Fibroblast of mammary gland (primary cell): ENCODE results near the gene NOVA2.

Experiments used
- DNase-seq: peaks from one replicate; pipeline ENCODE4 v3.0.0-alpha.2; 2010; ENCODE audit warnings: low read depth
- H3K4me3 ChIP-seq: 2 replicates; pipeline ENCODE4 v1.5.1; 2011; ENCODE audit warnings: low read depth, mild to moderate bottlenecking, low read length, moderate library complexity; ENCODE audit not compliant: control insufficient read depth
- CTCF ChIP-seq: conservative IDR thresholded peaks from 2 replicates; pipeline ENCODE4 v1.5.1; 2011; ENCODE audit warnings: low read depth, low read length, inconsistent platforms; ENCODE audit not compliant: control insufficient read depth, insufficient read depth

Gene NOVA2

DNA sequence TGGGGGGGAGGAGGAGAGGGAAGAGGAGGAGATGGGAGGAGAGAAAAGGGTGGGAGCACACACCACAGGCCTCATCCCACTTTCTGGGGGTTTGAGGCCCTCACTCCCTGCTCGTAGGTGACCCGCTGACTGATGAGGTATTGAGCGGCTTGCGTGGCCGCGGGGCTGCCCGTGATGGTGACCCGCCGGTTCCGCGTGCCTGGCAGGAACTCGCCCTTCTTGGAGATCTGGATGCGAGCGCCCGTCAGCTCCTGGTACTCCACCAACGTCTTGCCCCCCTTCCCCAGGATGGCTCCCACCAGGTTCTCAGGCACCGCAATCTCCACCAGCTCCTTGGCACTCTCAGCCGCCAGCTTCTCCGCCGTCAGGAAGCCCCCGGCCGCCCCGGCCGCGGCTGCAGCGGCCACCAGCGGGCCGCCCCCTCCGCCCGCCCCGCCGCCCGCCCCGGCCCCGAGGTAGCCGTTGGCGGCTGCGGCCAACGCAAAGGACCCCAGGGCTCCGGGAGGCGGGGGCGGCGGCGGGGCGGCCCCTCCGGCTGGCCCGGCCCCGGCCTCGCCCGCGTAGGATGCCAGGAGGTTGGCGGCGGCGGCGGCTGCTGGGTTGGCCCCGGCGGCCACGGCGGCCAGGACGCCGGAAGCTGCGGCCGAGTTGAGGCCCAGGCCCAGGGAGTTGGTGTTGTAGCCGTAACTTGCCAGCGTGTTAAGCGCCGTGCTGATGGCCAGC, 33.7 kb downstream of the NOVA2 start:
- H3K4me3 ChIP-seq, result no peak overlapping the region
- no peak for TF ChIP-seq CTCF
- no peak for DNase-seq

GRCh38 chr19:45938733-45939319, 34.8 kb downstream of the NOVA2 start:
- TF ChIP-seq CTCF, result no peak
- no peak overlapping the region for H3K4me3 ChIP-seq
- no peak for DNase-seq

DNA sequence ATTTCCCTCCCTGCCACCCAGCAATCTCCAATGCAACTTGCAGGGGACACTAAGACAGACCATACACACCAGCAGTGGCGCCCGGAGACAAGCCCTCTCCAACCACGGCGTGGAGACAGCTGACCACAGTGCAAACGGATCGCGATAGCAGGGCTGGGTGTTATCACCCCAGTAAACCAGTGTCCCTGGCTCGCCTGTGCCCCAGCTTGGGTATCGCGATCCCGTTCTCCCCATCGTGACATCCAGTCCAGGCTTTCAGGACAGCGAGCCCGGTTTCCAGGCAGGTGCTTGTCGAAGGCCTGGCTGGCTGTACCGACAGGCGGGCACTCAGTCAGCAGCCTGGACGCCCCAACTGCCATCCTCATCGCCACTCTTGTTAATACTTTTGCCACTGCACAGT, 38.4 kb downstream of the NOVA2 start:
- no peak for DNase-seq
- TF ChIP-seq CTCF, result no peak
- H3K4me3 ChIP-seq, result no peak overlapping the region

GRCh38 chr19:45934551-45935230, 39.0 kb downstream of the NOVA2 start:
- no peak for TF ChIP-seq CTCF
- DNase-seq, result no peak

GRCh38 chr19:45933759-45934158, 39.9 kb downstream of the NOVA2 start:
- H3K4me3 ChIP-seq, result no peak overlapping the region
- TF ChIP-seq CTCF, result no peak
- DNase-seq, result no peak

More at GRCh38 chr19:45934551-45935230, 39.0 kb downstream of the NOVA2 start:
- H3K4me3 ChIP-seq, result no peak overlapping the region

DNA sequence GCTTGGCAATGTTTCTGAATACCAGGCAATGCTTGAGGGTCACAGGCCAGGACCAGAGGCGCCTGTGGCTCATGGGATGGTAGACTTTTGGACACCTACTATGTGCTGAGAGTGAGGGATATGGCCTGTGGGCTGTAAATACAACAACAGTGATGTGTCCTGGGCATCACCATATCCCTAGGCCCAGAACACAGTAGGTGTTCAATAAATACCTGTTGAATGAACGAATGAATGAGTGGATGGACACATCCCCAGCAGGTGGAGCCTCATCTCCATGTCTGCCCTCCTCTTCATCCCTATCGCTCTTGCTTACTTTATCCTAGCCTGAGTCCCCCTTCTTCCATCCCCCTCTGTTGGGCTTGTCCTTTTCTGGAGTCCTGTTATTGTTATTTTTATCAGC, 42.6 kb downstream of the NOVA2 start:
- no peak overlapping the region for H3K4me3 ChIP-seq
- no peak for DNase-seq
- TF ChIP-seq CTCF, result no peak

GRCh38 chr19:45929247-45929646, 44.4 kb downstream of the NOVA2 start:
- H3K4me3 ChIP-seq, result no peak overlapping the region
- no peak for DNase-seq
- no peak for TF ChIP-seq CTCF
